ENCODE measurements around the gene VAV2. TPM values are rescaled to one million over a fixed set of nuclear protein-coding genes. Genes with fewer than 3 reads are reported as not detected.

Gene VAV2
- total and polyA plus RNA-seq, 8 donors, result 25.3 to 44.1 (median 35.5) TPM

- H3K27me3 ChIP-seq, result no peaks in the 10 kb centered on the region
- DNase-seq (peak in 1 of 4 donors; percentile 55), ATAC-seq (no peak)
- peaks cover 0 to 5% of the 10 kb centered on the region in 2 donors for H3K36me3 ChIP-seq
- intact Hi-C loops (cut with DNase I), result no loop called here
- H3K4me1 ChIP-seq, result no peaks in the 10 kb centered on the region
- TF ChIP-seq CTCF (IDR thresholded peaks at IDR 0.05), result no peak
- H3K4me3 ChIP-seq, result no peak overlapping the region
- H3K9me3 ChIP-seq, result no peaks in the 10 kb centered on the region
- H3K27ac ChIP-seq, result no peak overlapping the region
These were observed 163.7 kb downstream of the VAV2 start for GRCh38 chr9:133828338-133828997.

GRCh38 chr9:133826289-133827085, 165.6 kb downstream of the VAV2 start:
- ATAC-seq (no peak), DNase-seq (peak in 1 of 4 donors; percentile 65)
- Histone ChIP-seq H3K36me3 (no peaks in the 10 kb centered on the region), H3K4me3 (no peak overlapping the region), H3K4me1 (no peaks in the 10 kb centered on the region), H3K27ac (no peak overlapping the region), H3K9me3 (no peaks in the 10 kb centered on the region), H3K27me3 (no peaks in the 10 kb centered on the region)
- intact Hi-C loops (cut with DNase I), result no loop called here
- TF ChIP-seq CTCF (IDR thresholded peaks at IDR 0.05), result no peak

GRCh38 chr9:133825555-133826218, 166.4 kb downstream of the VAV2 start:
- Histone ChIP-seq H3K27me3 (no peaks in the 10 kb centered on the region), H3K27ac (no peak overlapping the region), H3K36me3 (no peaks in the 10 kb centered on the region), H3K9me3 (no peaks in the 10 kb centered on the region), H3K4me1 (no peaks in the 10 kb centered on the region), H3K4me3 (no peak overlapping the region)
- TF ChIP-seq CTCF (IDR thresholded peaks at IDR 0.05), result no peak
- ATAC-seq, result no peak
- intact Hi-C loops (cut with DNase I), result no loop called here
- DNase-seq, result peak in 1 of 4 donors; percentile 50

GRCh38 chr9:133824802-133825186, 167.3 kb downstream of the VAV2 start:
- ATAC-seq (no peak), DNase-seq (peak in 1 of 4 donors; percentile 68)
- intact Hi-C loops (cut with DNase I), result no loop called here
- Histone ChIP-seq H3K4me1 (no peaks in the 10 kb centered on the region), H3K4me3 (no peak overlapping the region), H3K27ac (no peak overlapping the region), H3K9me3 (no peaks in the 10 kb centered on the region), H3K27me3 (no peaks in the 10 kb centered on the region), H3K36me3 (no peaks in the 10 kb centered on the region)
- no peak for TF ChIP-seq CTCF (IDR thresholded peaks at IDR 0.05)

Measured in left lung (tissue), 10 donors.